ENCODE measurements around the gene PHLPP1.

GRCh38 chr18:62868645-62869044 is 153.3 kb downstream of the PHLPP1 start:
- TF ChIP-seq CTCF (conservative IDR thresholded peaks at IDR 0.05; ENCODE audit: low read depth, low read length), result no peak
- TF ChIP-seq EZH2phosphoT487 (IDR thresholded peaks at IDR 0.05; ENCODE audit: borderline replicate concordance, low read length), result no peak

Data from PC-3 (cell line).